ENCODE results near the gene MYO1G.

The MYO1G gene

DNA sequence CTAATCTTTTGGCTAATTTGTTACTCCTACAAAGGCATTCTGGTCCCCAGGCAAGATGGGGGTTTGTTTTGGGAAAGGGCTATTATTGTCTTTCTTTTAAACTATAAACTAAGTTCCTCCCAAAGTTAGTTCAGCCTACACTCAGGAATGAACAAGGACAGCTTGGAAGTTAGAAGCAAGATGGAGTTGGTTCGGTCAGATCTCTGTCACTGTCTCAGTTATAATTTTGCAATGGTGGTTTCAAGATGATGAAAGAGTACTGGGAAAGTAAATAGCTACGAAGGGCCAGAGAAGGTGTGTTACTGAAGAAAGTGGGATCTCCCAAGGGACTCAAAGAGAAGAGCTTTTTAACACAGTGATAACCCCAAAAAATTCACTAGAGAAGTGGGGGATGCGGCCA lies 10.3 kb upstream of the MYO1G start:
- Histone ChIP-seq H3K36me3 (ENCODE audit: insufficient read depth, low read length) (peaks cover 19% of the 10 kb centered on the region), H4K20me1 (ENCODE audit: insufficient read depth, low read length, poor library complexity, severe bottlenecking) (peaks cover 22% of the 10 kb centered on the region), H3K9ac (ENCODE audit: low read depth, low read length, poor library complexity, severe bottlenecking) (no peak overlapping the region), H3K4me3 (ENCODE audit: low read length, poor library complexity, severe bottlenecking) (no peak overlapping the region), H3K27me3 (ENCODE audit: insufficient read depth, low read length, poor library complexity, severe bottlenecking) (peaks cover 11% of the 10 kb centered on the region), H3K9me2 (replicated peaks; ENCODE audit: low read depth, low read length) (no peaks in the 10 kb centered on the region), H2AFZ (ENCODE audit: low read length) (no peak overlapping the region), H3K9me3 (ENCODE audit: insufficient read depth, low read depth, low read length) (no peaks in the 10 kb centered on the region), H3K4me1 (ENCODE audit: insufficient read depth, low read length, poor library complexity, severe bottlenecking) (peaks cover 50% of the 10 kb centered on the region), H3K79me2 (ENCODE audit: insufficient read depth, low read length) (peaks cover 52% of the 10 kb centered on the region), H3K4me2 (ENCODE audit: low read depth, low read length, poor library complexity, severe bottlenecking) (no peak overlapping the region), H3F3A (ENCODE audit: low read depth) (peaks cover 2% of the 10 kb centered on the region)
- TF ChIP-seq EZH2phosphoT487 (IDR thresholded peaks at IDR 0.05; ENCODE audit: borderline replicate concordance) = no peak
- TF ChIP-seq, protein P1, sequence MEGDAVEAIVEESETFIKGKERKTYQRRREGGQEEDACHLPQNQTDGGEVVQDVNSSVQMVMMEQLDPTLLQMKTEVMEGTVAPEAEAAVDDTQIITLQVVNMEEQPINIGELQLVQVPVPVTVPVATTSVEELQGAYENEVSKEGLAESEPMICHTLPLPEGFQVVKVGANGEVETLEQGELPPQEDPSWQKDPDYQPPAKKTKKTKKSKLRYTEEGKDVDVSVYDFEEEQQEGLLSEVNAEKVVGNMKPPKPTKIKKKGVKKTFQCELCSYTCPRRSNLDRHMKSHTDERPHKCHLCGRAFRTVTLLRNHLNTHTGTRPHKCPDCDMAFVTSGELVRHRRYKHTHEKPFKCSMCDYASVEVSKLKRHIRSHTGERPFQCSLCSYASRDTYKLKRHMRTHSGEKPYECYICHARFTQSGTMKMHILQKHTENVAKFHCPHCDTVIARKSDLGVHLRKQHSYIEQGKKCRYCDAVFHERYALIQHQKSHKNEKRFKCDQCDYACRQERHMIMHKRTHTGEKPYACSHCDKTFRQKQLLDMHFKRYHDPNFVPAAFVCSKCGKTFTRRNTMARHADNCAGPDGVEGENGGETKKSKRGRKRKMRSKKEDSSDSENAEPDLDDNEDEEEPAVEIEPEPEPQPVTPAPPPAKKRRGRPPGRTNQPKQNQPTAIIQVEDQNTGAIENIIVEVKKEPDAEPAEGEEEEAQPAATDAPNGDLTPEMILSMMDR (conservative IDR thresholded peaks at IDR 0.05; ENCODE audit: low read length) = no peak

DNA sequence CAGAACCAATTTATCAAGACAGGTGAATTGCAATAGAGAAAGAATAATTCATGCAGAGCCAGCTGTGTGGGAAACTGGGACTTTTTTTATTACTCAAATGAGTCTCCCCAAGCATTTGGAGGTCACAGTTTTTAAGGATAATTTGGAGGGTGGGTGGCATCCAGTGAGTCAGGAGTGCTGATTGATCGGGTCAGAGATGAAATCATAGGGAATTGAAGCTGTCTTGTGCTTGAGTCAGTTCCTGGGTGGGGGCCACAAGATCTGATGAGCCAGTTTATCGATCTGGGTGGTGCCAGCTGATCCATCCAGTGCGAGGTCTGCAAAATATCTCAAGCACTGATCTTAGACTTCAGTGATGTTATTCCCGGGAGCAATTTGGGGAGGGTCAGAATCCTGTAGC lies 9.9 kb upstream of the MYO1G start:
- H3K4me1 ChIP-seq (ENCODE audit: insufficient read depth, low read length, poor library complexity, severe bottlenecking) = peaks cover 50% of the 10 kb centered on the region
- no peaks in the 10 kb centered on the region for H3F3A ChIP-seq (ENCODE audit: low read depth)
- H3K9me3 ChIP-seq (ENCODE audit: insufficient read depth, low read depth, low read length) = no peaks in the 10 kb centered on the region
- no peak overlapping the region for H3K9ac ChIP-seq (ENCODE audit: low read depth, low read length, poor library complexity, severe bottlenecking)
- no peak overlapping the region for H3K4me3 ChIP-seq (ENCODE audit: low read length, poor library complexity, severe bottlenecking)
- TF ChIP-seq, protein P1 (conservative IDR thresholded peaks at IDR 0.05; ENCODE audit: low read length) = no peak
- no peak for TF ChIP-seq EZH2phosphoT487 (IDR thresholded peaks at IDR 0.05; ENCODE audit: borderline replicate concordance)
- H4K20me1 ChIP-seq (ENCODE audit: insufficient read depth, low read length, poor library complexity, severe bottlenecking) = peaks cover 26% of the 10 kb centered on the region
- peaks cover 11% of the 10 kb centered on the region for H3K27me3 ChIP-seq (ENCODE audit: insufficient read depth, low read length, poor library complexity, severe bottlenecking)
- H3K4me2 ChIP-seq (ENCODE audit: low read depth, low read length, poor library complexity, severe bottlenecking) = no peak overlapping the region
- no peak overlapping the region for H2AFZ ChIP-seq (ENCODE audit: low read length)
- H3K79me2 ChIP-seq (ENCODE audit: insufficient read depth, low read length) = peaks cover 57% of the 10 kb centered on the region
- no peaks in the 10 kb centered on the region for H3K9me2 ChIP-seq (replicated peaks; ENCODE audit: low read depth, low read length)
- H3K36me3 ChIP-seq (ENCODE audit: insufficient read depth, low read length) = peaks cover 23% of the 10 kb centered on the region

DNA sequence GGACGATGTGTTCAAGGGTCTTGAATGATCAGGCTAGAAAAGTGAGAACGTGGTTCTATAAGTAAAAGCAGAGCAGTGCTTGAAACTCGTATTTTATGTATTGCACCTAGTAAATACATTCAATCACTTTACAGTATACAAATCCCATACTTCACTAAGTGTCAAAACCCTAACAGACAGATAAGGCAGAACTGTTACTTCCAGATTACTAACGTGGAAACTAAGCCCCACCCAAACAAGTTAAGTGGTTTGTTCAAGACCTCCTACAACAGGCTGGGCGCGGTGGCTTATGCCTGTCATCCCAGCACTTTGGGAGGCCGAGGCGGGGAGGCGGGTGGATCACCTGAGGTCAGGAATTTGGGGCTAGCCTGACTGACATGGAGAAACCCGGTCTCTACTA lies 9.2 kb upstream of the MYO1G start:
- no peaks in the 10 kb centered on the region for H3K9me2 ChIP-seq (replicated peaks; ENCODE audit: low read depth, low read length)
- peaks cover 51% of the 10 kb centered on the region for H3K4me1 ChIP-seq (ENCODE audit: insufficient read depth, low read length, poor library complexity, severe bottlenecking)
- H3K27me3 ChIP-seq (ENCODE audit: insufficient read depth, low read length, poor library complexity, severe bottlenecking) = peaks cover 11% of the 10 kb centered on the region
- H3F3A ChIP-seq (ENCODE audit: low read depth) = no peaks in the 10 kb centered on the region
- peak overlapping the region; percentile 97 for H3K4me2 ChIP-seq (ENCODE audit: low read depth, low read length, poor library complexity, severe bottlenecking)
- H3K9me3 ChIP-seq (ENCODE audit: insufficient read depth, low read depth, low read length) = no peaks in the 10 kb centered on the region
- H2AFZ ChIP-seq (ENCODE audit: low read length) = no peak overlapping the region
- peak overlapping the region; percentile 93 for H3K9ac ChIP-seq (ENCODE audit: low read depth, low read length, poor library complexity, severe bottlenecking)
- H3K4me3 ChIP-seq (ENCODE audit: low read length, poor library complexity, severe bottlenecking) = peak overlapping the region; percentile 89
- TF ChIP-seq, protein P1 (conservative IDR thresholded peaks at IDR 0.05; ENCODE audit: low read length) = no peak
- TF ChIP-seq EZH2phosphoT487 (IDR thresholded peaks at IDR 0.05; ENCODE audit: borderline replicate concordance) = no peak
- H4K20me1 ChIP-seq (ENCODE audit: insufficient read depth, low read length, poor library complexity, severe bottlenecking) = peaks cover 33% of the 10 kb centered on the region
- H3K79me2 ChIP-seq (ENCODE audit: insufficient read depth, low read length) = peaks cover 64% of the 10 kb centered on the region
- peaks cover 30% of the 10 kb centered on the region for H3K36me3 ChIP-seq (ENCODE audit: insufficient read depth, low read length)

Measured in Loucy (cell line).